Neural cell (in vitro differentiated cells): ENCODE measurements around the gene RASGEF1B.

Source experiments
- MXI1 ChIP-seq: fragments of 450-650 bp; conservative IDR thresholded peaks from 2 replicates; pipeline ENCODE4 v1.6.1; 2014; ENCODE audit warnings: antibody characterized with exemption, mild to moderate bottlenecking; ENCODE audit not compliant: poor library complexity, severe bottlenecking
- TAF1 ChIP-seq: IDR thresholded peaks from 2 replicates; pipeline ENCODE4 v1.6.1; 2012; ENCODE audit warnings: low read depth
- TF ChIP-seq, protein P1 (sequence below): fragments of 450-650 bp; IDR thresholded peaks from 2 replicates; pipeline ENCODE4 v1.5.1; 2014; ENCODE audit warnings: antibody characterized with exemption, mild to moderate bottlenecking, moderate library complexity; ENCODE audit not compliant: poor library complexity, severe bottlenecking

DNA sequence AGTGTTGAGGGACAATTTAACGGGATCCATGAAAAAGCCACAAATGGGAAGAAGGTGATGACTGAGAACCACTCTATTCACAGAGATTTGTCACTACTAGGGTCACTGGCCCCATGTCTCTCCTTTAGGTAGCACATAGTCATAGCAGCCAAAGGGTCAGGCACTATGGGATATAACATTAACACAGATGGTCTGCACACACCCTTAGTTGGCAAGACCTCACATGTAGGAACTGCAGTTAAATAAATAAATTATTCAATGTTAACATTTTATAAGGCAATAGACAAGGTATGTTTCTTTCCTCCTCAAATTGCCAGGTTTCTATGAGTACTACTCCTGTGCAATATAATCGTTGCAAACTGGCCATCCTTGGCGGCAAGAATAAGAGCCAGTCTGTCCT lies 10.9 kb downstream of the RASGEF1B start:
- TF ChIP-seq, protein P1, sequence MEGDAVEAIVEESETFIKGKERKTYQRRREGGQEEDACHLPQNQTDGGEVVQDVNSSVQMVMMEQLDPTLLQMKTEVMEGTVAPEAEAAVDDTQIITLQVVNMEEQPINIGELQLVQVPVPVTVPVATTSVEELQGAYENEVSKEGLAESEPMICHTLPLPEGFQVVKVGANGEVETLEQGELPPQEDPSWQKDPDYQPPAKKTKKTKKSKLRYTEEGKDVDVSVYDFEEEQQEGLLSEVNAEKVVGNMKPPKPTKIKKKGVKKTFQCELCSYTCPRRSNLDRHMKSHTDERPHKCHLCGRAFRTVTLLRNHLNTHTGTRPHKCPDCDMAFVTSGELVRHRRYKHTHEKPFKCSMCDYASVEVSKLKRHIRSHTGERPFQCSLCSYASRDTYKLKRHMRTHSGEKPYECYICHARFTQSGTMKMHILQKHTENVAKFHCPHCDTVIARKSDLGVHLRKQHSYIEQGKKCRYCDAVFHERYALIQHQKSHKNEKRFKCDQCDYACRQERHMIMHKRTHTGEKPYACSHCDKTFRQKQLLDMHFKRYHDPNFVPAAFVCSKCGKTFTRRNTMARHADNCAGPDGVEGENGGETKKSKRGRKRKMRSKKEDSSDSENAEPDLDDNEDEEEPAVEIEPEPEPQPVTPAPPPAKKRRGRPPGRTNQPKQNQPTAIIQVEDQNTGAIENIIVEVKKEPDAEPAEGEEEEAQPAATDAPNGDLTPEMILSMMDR: no peak
- no peak for TF ChIP-seq MXI1
- TF ChIP-seq TAF1: no peak
